ENCODE results near the gene PARD6A. TPM values are rescaled to one million over a fixed set of nuclear protein-coding genes. Genes with fewer than 3 reads are reported as not detected.

Gene PARD6A
- polyA plus RNA-seq, 1 donor from 2014 or later, result 18.5 TPM

DNA sequence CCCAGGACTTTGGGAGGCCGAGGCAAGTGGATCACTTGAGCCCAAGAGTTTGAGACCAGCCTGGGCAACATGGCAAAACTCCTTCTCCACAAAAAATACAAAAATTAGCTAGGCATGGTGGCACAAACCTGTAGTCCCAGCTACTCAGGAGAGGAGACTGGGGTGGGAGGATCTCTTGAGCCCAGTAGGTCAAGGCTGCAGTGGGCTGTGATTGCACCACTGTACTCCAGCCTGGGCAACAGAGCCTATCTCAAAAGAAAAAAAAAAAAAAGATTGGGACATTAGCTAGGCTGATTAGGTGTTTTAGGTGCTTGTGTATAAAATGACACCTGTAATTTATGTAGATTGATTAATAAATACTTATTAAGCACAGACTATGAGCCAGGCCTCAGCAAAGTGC lies 48.3 kb downstream of the PARD6A start:
- Mint-ChIP-seq H3K4me1 (peaks cover 6 to 21% (median 15%) of the 10 kb centered on the region in 3 donors), H3K36me3 (peaks cover 3% of the 10 kb centered on the region), H3K27me3 (no peaks in the 10 kb centered on the region), H3K4me3 (no peak overlapping the region), H3K27ac (no peak overlapping the region), H3K9me3 (no peaks in the 10 kb centered on the region)

DNA sequence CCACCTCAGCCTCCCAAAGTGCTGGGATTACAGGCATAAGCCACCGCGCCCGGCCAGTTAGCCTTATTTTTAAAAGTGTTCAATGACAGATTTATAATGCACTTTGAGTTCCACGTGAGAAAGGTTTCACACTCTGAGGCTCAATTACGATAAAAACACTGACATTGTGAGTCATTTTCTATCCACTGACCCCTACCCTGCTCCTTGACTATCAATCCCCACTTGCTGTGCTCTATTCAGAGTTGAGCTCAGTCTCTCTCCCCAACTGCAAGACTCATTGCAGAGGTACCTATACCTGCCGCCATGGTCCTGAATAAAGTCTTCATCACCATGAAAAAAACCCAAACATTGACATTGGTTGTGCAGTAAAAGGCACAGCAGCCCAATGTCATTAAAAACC lies 49.8 kb downstream of the PARD6A start:
- no peak overlapping the region for H3K27ac Mint-ChIP-seq
- no peak overlapping the region for H3K4me3 Mint-ChIP-seq
- H3K9me3 Mint-ChIP-seq, result no peaks in the 10 kb centered on the region

More for the DNA sequence above, 49.8 kb downstream of the PARD6A start:
- Mint-ChIP-seq H3K27me3 (no peaks in the 10 kb centered on the region), H3K36me3 (peaks cover 3% of the 10 kb centered on the region), H3K4me1 (peaks cover 8 to 23% (median 15%) of the 10 kb centered on the region in 3 donors)

Other genes starting within 250 kb of the PARD6A start
- 0.33 TPM for gene ZDHHC1, start 244.5 kb upstream of the PARD6A start, polyA plus RNA-seq
- gene HSD11B2, start 229.8 kb upstream of the PARD6A start, polyA plus RNA-seq, result not detected
- 160 TPM for gene ATP6V0D1, start 179.8 kb upstream of the PARD6A start, polyA plus RNA-seq
- not detected for gene AGRP, start 177.4 kb upstream of the PARD6A start, polyA plus RNA-seq
- gene RIPOR1, start 132.1 kb upstream of the PARD6A start, polyA plus RNA-seq, result 43.8 TPM
- 70.9 TPM for gene CTCF, start 98.4 kb upstream of the PARD6A start, polyA plus RNA-seq
- gene CARMIL2, start 15.8 kb upstream of the PARD6A start, polyA plus RNA-seq, result 14.5 TPM
- 48.6 TPM for gene ACD, start 700 bp upstream of the PARD6A start, polyA plus RNA-seq
- gene ENKD1, start 5.8 kb downstream of the PARD6A start, polyA plus RNA-seq, result 1.8 TPM
- 8.2 TPM for gene C16orf86, start 5.9 kb downstream of the PARD6A start, polyA plus RNA-seq
- gene GFOD2, start 58.4 kb downstream of the PARD6A start, polyA plus RNA-seq, result 13.4 TPM
- gene RANBP10, start 145.6 kb downstream of the PARD6A start, polyA plus RNA-seq, result 10.9 TPM
- not detected for gene TSNAXIP1, start 145.9 kb downstream of the PARD6A start, polyA plus RNA-seq
- gene THAP11, start 181.4 kb downstream of the PARD6A start, polyA plus RNA-seq, result 101 TPM
- 111 TPM for gene NUTF2, start 186.0 kb downstream of the PARD6A start, polyA plus RNA-seq
- gene CENPT, start 186.7 kb downstream of the PARD6A start, polyA plus RNA-seq, result 13.4 TPM
- gene EDC4, start 212.1 kb downstream of the PARD6A start, polyA plus RNA-seq, result 18.6 TPM
- 0.95 TPM for gene NRN1L, start 223.9 kb downstream of the PARD6A start, polyA plus RNA-seq
- gene PSKH1, start 232.3 kb downstream of the PARD6A start, polyA plus RNA-seq, result 22.4 TPM